ENCODE results near the gene SSR1.

SSR1 gene

DNA sequence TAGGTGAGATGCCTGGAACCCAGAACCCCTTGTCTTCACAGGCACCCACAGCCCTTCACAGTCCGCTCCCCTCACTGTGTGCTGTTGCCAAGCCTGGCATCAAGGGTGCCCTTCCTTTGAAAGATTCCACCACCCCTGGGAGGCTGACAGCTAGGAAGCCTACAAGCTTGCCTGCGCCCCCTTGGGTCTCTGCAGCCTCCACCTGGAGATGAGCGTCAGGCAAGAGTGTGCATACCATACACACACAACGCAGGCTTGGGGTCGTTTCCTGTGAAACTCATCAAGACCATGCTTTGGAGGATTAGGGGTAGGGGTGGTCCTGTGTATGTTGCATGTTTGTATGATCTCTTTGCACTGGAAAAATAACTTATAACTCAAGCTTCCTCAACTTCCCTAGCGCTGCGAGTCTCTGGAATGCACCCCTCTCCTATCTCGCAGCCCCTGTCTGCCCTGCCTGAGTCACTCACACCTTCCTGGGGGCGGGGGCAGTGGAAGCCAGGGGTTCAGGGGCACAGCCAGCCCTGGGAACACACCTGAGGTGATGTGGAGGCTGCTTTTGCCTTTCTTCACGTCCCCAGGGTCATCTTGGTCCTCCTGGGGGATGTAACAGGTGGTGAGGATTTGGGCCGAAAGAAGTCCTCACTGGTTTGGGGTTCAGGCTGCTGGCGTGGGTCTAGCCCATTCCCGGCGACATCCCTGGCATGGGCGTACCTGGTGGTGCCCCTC lies 67.2 kb downstream of the SSR1 start:
- TF ChIP-seq, protein P1, sequence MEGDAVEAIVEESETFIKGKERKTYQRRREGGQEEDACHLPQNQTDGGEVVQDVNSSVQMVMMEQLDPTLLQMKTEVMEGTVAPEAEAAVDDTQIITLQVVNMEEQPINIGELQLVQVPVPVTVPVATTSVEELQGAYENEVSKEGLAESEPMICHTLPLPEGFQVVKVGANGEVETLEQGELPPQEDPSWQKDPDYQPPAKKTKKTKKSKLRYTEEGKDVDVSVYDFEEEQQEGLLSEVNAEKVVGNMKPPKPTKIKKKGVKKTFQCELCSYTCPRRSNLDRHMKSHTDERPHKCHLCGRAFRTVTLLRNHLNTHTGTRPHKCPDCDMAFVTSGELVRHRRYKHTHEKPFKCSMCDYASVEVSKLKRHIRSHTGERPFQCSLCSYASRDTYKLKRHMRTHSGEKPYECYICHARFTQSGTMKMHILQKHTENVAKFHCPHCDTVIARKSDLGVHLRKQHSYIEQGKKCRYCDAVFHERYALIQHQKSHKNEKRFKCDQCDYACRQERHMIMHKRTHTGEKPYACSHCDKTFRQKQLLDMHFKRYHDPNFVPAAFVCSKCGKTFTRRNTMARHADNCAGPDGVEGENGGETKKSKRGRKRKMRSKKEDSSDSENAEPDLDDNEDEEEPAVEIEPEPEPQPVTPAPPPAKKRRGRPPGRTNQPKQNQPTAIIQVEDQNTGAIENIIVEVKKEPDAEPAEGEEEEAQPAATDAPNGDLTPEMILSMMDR (IDR thresholded peaks at IDR 0.05; ENCODE audit: low read depth, low read length), result no peak
- no peak for DNase-seq (ENCODE audit: extremely low read depth, low read depth)

GRCh38 chr6:7243179-7243981 lies 69.6 kb downstream of the SSR1 start:
- TF ChIP-seq, protein P1 (IDR thresholded peaks at IDR 0.05; ENCODE audit: low read depth, low read length), result peak; percentile 91
- no peak for DNase-seq (ENCODE audit: extremely low read depth, low read depth)

- no peak for DNase-seq (ENCODE audit: extremely low read depth, low read depth)
- TF ChIP-seq, protein P1 (IDR thresholded peaks at IDR 0.05; ENCODE audit: low read depth, low read length), result no peak
Observed at GRCh38 chr6:7242835-7243178, 70.2 kb downstream of the SSR1 start.

- TF ChIP-seq, protein P1 (IDR thresholded peaks at IDR 0.05; ENCODE audit: low read depth, low read length), result no peak
- DNase-seq (ENCODE audit: extremely low read depth, low read depth), result no peak
Observed at GRCh38 chr6:7241709-7242645, 71.0 kb downstream of the SSR1 start.

GRCh38 chr6:7241160-7241559 lies 71.8 kb downstream of the SSR1 start:
- DNase-seq (ENCODE audit: extremely low read depth, low read depth), result no peak
- TF ChIP-seq, protein P1 (IDR thresholded peaks at IDR 0.05; ENCODE audit: low read depth, low read length), result no peak

- no peak for DNase-seq (ENCODE audit: extremely low read depth, low read depth)
- TF ChIP-seq, protein P1 (IDR thresholded peaks at IDR 0.05; ENCODE audit: low read depth, low read length), result no peak
Observed at GRCh38 chr6:7240351-7240750, 72.6 kb downstream of the SSR1 start.

All from AG09319 (cell line).